SU-DHL-6 (cell line): ENCODE measurements around the gene PPFIBP1.

ENCODE experiments used
- H2AFZ ChIP-seq: fragments of 200-600 bp; sonication (generic); 2 replicates; pipeline ENCODE4 v1.6.1; 2014; ENCODE audit warnings: low read depth, mild to moderate bottlenecking, moderate library complexity, mixed read lengths, antibody characterized with exemption, low read length; ENCODE audit not compliant: severe bottlenecking
- H3F3A ChIP-seq: fragments of 200-600 bp; shearing (Covaris generic); 2 replicates; pipeline ENCODE4 v1.6.0; 2016; ENCODE audit warnings: antibody characterized with exemption, mild to moderate bottlenecking; ENCODE audit not compliant: insufficient read depth
- H3K27ac ChIP-seq: fragments of 200-600 bp; sonication (generic); 2 replicates; pipeline ENCODE4 v1.5.1; 2016; ENCODE audit warnings: low read depth, mild to moderate bottlenecking, low read length, moderate library complexity, mixed read lengths
- H3K27me3 ChIP-seq: fragments of 200-600 bp; sonication (generic), shearing (Covaris generic); 2 replicates; pipeline ENCODE4 v1.6.0; 2014; ENCODE audit warnings: mild to moderate bottlenecking, low read length
- H3K36me3 ChIP-seq: fragments of 200-600 bp; sonication (generic); 2 replicates; pipeline ENCODE4 v1.6.1; 2014; ENCODE audit warnings: mild to moderate bottlenecking, low read length, mixed read lengths
- H3K4me2 ChIP-seq: fragments of 300-600, 200-600 bp; shearing (Covaris generic), sonication (generic); 2 replicates; pipeline ENCODE4 v1.6.0; 2014; ENCODE audit warnings: low read length, low read depth, mild to moderate bottlenecking; ENCODE audit not compliant: poor library complexity, severe bottlenecking
- H3K4me3 ChIP-seq: fragments of 200-600 bp; sonication (generic); 2 replicates; pipeline ENCODE4 v1.5.1; 2014; ENCODE audit warnings: antibody characterized with exemption, low read length, mild to moderate bottlenecking, mixed read lengths; ENCODE audit not compliant: insufficient read depth, poor library complexity, severe bottlenecking
- H3K79me2 ChIP-seq: fragments of 200-600 bp; sonication (generic); 2 replicates; pipeline ENCODE4 v1.6.1; 2014; ENCODE audit warnings: mild to moderate bottlenecking, low read length, moderate library complexity; ENCODE audit not compliant: insufficient read depth
- H3K9ac ChIP-seq: fragments of 200-600 bp; sonication (generic); 2 replicates; pipeline ENCODE4 v1.7.0; 2014; ENCODE audit warnings: mild to moderate bottlenecking, low read length
- H3K9me2 ChIP-seq: fragments of 200-600 bp; sonication (generic); replicated peaks from 2 replicates; pipeline ENCODE4 v1.6.1; 2014; ENCODE audit warnings: low read length; ENCODE audit not compliant: insufficient read depth
- H3K9me3 ChIP-seq: fragments of 200-600 bp; sonication (generic); 2 replicates; pipeline ENCODE4 v1.6.1; 2014; ENCODE audit warnings: low read length, mixed read lengths; ENCODE audit not compliant: insufficient read depth
- H4K20me1 ChIP-seq: fragments of 200-600 bp; sonication (generic); 2 replicates; pipeline ENCODE4 v1.6.1; 2014; ENCODE audit warnings: low read depth, mild to moderate bottlenecking, antibody characterized with exemption, low read length, moderate library complexity, mixed read lengths
- EZH2phosphoT487 ChIP-seq: fragments of 200-600 bp; sonication (generic), shearing (Covaris generic); conservative IDR thresholded peaks from 2 replicates; pipeline ENCODE4 v1.6.1; 2018; ENCODE audit warnings: mild to moderate bottlenecking, antibody characterized with exemption, low read length, moderate library complexity, mixed read lengths
- TF ChIP-seq, protein P1 (sequence below): fragments of 200-600 bp; sonication (generic); IDR thresholded peaks from one replicate; pipeline ENCODE4 v1.5.1; 2017; ENCODE audit warnings: antibody characterized with exemption, mild to moderate bottlenecking, low read length, moderate library complexity; ENCODE audit not compliant: insufficient read depth, poor library complexity, severe bottlenecking

Gene PPFIBP1

DNA sequence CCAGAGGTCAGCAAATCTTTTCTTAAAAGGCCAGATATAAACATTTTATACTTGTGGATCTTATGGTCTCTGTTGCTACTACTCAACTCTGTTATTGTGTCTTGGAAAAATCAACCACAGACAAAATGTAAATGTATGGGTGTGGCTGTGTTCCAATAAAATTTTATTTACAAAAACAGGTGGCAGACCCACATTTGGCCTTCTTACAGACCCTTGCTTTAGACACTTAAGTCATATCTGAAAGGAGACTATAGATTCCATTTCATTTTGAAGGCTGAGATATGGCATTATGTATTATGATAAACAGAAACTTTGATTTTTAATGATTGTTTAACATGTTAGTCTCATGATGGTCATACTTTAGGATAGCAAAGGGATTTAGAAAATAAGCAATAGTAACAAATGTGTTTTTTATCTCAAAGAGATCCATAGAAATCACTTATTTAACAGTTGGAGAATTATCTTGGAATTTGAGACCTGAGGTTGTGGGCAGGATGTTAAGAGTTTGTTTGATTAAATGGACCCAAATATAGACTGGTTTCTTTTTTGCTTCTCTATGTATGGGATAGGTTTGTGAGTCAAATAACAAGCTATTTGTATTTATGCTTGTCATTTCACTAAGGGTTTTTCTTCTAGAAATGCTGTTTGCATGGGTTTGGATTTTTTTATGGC is 51.2 kb downstream of the PPFIBP1 start:
- Histone ChIP-seq H3K4me3 (no peak overlapping the region), H3K9me3 (no peaks in the 10 kb centered on the region), H3K4me2 (no peak overlapping the region), H3K27ac (no peak overlapping the region), H3K27me3 (no peaks in the 10 kb centered on the region), H3K79me2 (no peaks in the 10 kb centered on the region), H2AFZ (no peak overlapping the region), H4K20me1 (no peaks in the 10 kb centered on the region), H3K9ac (no peak overlapping the region), H3K36me3 (no peaks in the 10 kb centered on the region), H3K9me2 (no peaks in the 10 kb centered on the region), H3F3A (no peaks in the 10 kb centered on the region)
- TF ChIP-seq, protein P1, sequence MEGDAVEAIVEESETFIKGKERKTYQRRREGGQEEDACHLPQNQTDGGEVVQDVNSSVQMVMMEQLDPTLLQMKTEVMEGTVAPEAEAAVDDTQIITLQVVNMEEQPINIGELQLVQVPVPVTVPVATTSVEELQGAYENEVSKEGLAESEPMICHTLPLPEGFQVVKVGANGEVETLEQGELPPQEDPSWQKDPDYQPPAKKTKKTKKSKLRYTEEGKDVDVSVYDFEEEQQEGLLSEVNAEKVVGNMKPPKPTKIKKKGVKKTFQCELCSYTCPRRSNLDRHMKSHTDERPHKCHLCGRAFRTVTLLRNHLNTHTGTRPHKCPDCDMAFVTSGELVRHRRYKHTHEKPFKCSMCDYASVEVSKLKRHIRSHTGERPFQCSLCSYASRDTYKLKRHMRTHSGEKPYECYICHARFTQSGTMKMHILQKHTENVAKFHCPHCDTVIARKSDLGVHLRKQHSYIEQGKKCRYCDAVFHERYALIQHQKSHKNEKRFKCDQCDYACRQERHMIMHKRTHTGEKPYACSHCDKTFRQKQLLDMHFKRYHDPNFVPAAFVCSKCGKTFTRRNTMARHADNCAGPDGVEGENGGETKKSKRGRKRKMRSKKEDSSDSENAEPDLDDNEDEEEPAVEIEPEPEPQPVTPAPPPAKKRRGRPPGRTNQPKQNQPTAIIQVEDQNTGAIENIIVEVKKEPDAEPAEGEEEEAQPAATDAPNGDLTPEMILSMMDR, result no peak
- no peak for TF ChIP-seq EZH2phosphoT487

DNA sequence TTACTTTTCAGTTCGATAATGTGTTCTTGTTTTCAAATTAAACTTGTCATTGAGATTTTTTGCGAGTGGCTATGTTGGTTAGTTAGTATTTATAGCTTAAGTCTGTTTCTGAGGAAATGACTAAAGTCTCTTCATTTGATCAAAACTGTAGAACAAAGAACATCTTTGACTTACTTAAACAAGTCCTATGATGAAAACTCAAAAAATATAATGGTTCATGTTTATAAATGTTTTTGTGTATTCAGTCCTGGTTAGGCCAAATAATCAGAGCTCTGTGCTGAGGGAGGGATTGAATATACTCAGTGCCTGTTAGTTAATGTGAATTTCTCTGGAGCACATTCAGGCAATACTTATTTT is 51.7 kb downstream of the PPFIBP1 start:
- H3K4me2 ChIP-seq, result no peak overlapping the region
- no peak overlapping the region for H3K27ac ChIP-seq
- no peaks in the 10 kb centered on the region for H3K36me3 ChIP-seq
- H3K9me2 ChIP-seq, result no peaks in the 10 kb centered on the region
- H2AFZ ChIP-seq, result no peak overlapping the region
- no peaks in the 10 kb centered on the region for H3K79me2 ChIP-seq
- no peaks in the 10 kb centered on the region for H3K9me3 ChIP-seq
- H3K4me3 ChIP-seq, result no peak overlapping the region
- TF ChIP-seq, protein P1, result no peak
- TF ChIP-seq EZH2phosphoT487, result no peak
- no peaks in the 10 kb centered on the region for H3K27me3 ChIP-seq
- H3K9ac ChIP-seq, result no peak overlapping the region
- no peaks in the 10 kb centered on the region for H3F3A ChIP-seq
- no peaks in the 10 kb centered on the region for H4K20me1 ChIP-seq

DNA sequence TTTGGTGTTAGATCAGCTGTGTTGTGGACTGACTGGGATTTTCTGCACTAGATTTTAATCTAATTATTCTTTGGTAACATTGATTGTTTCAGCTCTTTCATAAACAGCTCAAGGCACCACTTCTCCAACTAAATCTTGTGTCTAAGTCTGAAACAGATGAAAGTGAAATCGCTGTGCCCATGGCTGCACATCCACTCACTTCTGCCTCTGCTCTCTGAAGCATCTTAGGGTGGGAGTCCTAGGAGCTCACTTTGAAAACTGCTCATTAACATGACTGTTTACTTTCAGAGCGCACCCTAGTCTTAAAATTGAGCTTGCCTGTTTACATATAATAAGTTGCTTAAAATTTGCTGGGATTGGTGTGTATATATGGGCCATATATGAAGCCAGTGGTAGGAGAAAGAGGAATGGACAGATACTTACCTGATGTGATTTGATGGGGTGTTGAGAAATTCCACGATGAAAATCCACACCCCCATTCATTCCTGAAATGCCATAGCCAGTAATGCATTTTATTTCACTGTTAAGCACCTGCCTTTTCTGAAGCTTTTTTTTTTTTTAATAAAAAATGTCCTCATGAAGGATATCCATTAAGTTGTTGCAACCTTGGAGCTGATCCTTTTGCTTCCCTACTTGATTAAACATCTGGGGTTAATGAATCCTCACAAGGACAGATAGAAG is 52.8 kb downstream of the PPFIBP1 start:
- Histone ChIP-seq H3K9ac (no peak overlapping the region), H2AFZ (no peak overlapping the region), H3K79me2 (no peaks in the 10 kb centered on the region), H4K20me1 (no peaks in the 10 kb centered on the region), H3K9me3 (no peaks in the 10 kb centered on the region), H3K4me3 (no peak overlapping the region), H3K9me2 (no peaks in the 10 kb centered on the region), H3F3A (no peaks in the 10 kb centered on the region), H3K27ac (no peak overlapping the region), H3K27me3 (no peaks in the 10 kb centered on the region), H3K36me3 (no peaks in the 10 kb centered on the region), H3K4me2 (no peak overlapping the region)
- TF ChIP-seq, protein P1, result no peak
- TF ChIP-seq EZH2phosphoT487, result no peak
